Endometrial microvascular endothelial cells (primary cell): Measurements from ENCODE around the gene LRRC26. TPM values are rescaled to one million over a fixed set of nuclear protein-coding genes. Genes with fewer than 3 reads are reported as not detected.

ENCODE experiments used
- in situ Hi-C: cut with HindIII; loops from 2 replicates; pipeline ENCODE4 v1.10.0; 2017; ENCODE audit warnings: low sequenced_read_pairs, low pct_unique_long_range_greater_than_20kb; ENCODE audit errors: inconsistent ontology term
- total RNA-seq: library from RNA; depleted of rRNA; stranded (reverse); fragments of >200 nt; gene quantifications from one replicate; pipeline ENCODE4 v1.2.3, GENCODE V29; 2015; ENCODE audit errors: inconsistent ontology term

The LRRC26 gene
- total RNA-seq, 1 donor from 2014 or later = not detected

DNA sequence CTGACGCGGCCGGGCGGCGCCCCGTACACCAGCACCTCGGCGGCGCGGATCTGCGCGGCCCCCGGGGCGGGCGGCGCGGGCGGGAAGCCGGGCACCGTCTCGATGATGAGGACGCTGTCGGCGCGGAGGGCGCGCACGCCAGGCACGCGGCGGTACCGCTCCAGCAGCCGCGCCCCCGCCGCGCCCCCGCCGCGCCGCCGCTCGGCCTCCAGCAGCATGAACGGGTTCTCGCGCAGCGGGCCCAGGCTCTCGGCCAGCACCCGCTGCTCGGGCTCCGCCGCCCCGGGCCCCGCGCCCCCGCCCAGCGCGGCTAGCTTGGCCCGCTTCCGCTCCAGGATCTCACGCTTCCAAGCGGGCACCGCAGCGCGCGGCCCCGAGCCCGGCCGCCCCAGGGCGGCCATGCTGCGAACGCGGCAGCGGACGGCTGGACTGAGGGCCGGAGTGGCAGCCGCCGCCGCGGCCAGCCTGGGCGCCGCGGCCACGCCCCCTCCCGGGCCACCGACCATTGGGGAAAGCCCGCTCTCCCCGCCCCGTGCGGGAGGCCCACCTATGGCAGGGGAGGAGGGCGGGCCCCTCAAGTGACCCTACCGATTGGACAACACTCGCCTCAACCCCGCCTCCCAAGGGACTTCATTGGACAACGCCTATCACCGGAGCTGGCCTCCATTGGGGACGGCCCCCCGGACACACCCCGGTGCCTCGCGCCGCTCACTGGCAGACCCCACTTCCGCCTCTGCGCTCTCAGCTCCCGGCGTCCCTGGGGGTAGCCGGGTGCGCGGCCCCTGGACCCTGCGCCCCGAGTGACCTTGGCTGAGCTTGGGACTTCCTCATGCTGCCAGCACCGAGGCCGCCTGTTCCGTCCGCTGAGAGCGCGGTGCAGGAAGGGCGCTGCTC is 30.7 kb upstream of the LRRC26 start, which contains the start of gene TPRN:
TSS of gene TPRN (minus strand) at position 431 of the 894 bp plus-strand sequence. CDS start at position 401, 30 bp downstream.
- in situ Hi-C loops = no loop called here

DNA sequence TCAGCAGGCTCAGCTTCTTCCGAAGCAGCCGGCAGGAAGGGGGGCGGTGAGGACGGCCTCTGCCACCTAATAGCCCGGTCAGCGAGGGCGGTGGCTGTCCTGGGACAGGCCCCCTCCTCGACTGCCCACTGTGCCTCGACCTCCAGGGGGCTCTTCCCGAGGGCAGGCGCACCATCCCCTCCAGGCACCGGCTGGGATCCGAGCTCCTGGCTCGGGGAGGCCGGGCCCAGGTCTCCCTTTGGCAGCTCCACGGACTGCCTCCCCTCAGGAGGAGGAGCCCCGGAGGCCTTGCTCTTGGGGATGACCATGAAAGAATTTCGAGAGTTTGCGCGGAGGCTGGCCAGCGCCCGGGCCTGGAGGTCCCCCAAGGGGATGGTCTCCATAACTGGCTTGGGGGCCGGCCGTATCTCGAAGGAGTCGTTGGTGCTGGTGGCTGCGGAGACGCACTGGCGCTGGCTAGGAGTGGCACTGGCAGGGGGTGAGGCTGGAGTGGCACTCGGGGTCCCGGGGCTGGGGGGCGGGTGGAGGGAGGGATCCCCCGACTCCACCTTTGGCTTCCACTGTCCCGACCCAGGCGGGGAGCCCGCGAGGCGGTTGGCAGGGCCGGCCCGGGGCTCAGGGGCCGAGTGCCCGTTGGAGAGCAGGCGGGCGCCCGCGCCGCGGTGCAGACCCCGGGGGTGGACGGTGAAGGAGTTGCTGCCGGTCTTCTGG is 29.7 kb upstream of the LRRC26 start:
- in situ Hi-C loops = no loop called here

GRCh38 chr9:137198902-137199283 is 29.0 kb upstream of the LRRC26 start:
- in situ Hi-C loops = no loop called here

- in situ Hi-C loops = no loop called here
These were observed 28.4 kb upstream of the LRRC26 start for GRCh38 chr9:137198051-137198901.

- in situ Hi-C loops = no loop called here
These were observed 25.8 kb upstream of the LRRC26 start for GRCh38 chr9:137195525-137196220.

GRCh38 chr9:137194909-137195308 is 25.1 kb upstream of the LRRC26 start:
- in situ Hi-C loops = no loop called here

DNA sequence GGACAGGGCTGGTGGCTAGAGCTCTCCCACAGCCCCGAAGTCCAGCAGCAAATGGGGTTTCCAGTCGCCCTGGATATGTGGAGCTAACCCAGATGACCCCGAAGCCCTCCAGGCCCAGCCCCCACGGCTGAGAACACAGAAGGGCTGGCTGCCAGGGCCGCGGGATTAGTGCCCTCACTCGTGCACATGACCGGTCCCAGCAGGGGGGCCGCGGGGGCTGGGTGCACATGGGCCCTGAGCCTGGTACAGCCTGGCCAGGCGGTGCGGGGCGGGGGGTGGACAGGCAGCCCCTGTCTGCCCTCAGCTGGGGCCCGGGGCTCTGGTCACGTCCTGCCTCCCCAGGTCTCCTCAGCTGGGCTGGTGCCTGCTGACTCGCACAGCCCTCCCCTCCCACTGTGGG is 24.5 kb upstream of the LRRC26 start:
- in situ Hi-C loops = no loop called here

GRCh38 chr9:137193771-137194170 is 23.9 kb upstream of the LRRC26 start:
- in situ Hi-C loops = no loop called here

DNA sequence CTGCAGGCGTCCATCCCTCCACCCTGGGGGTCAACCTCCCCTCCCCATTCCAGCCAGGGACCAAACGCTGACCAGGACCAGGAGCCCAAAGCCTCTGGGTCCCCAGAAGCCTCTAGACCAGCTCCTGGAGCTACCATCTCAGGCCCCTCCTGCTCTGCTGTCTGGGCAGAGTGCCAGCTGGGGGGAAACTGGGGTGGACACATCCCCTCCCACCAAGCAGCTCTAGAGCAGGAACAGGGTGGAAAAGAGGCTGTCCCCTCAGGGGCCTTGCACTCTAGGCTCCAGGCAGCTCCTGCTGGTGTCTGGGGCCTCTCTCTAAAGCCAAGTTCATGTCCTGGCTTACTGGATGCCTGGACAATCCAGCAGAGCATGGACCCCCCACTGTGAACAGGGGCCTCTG is 23.0 kb upstream of the LRRC26 start:
- in situ Hi-C loops = no loop called here

- in situ Hi-C loops = no loop called here
These were observed 22.6 kb upstream of the LRRC26 start for GRCh38 chr9:137192448-137192780.

GRCh38 chr9:137191691-137192447 is 22.0 kb upstream of the LRRC26 start:
- in situ Hi-C loops = no loop called here

DNA sequence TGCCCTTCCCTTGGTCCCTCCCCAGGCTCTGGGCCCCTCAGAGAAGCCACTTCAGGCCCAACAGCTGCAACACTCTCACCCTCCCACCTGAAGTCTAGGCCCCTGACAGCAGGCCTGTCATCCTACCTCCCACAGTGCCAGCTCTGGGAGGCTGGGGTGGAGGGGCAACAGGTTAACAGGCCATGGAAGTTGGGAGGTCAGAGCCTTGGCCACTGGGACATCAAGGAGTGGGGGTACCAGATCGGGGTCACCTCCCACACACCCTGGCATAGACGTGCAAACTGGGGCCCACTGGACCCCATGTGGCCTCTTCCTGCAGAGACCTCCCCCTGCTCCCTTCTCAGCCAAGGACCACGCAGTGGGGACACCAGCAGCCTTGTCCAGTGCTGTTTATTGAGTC is 21.4 kb upstream of the LRRC26 start:
- in situ Hi-C loops = no loop called here

GRCh38 chr9:137190315-137190856 is 20.5 kb upstream of the LRRC26 start:
- in situ Hi-C loops = no loop called here

DNA sequence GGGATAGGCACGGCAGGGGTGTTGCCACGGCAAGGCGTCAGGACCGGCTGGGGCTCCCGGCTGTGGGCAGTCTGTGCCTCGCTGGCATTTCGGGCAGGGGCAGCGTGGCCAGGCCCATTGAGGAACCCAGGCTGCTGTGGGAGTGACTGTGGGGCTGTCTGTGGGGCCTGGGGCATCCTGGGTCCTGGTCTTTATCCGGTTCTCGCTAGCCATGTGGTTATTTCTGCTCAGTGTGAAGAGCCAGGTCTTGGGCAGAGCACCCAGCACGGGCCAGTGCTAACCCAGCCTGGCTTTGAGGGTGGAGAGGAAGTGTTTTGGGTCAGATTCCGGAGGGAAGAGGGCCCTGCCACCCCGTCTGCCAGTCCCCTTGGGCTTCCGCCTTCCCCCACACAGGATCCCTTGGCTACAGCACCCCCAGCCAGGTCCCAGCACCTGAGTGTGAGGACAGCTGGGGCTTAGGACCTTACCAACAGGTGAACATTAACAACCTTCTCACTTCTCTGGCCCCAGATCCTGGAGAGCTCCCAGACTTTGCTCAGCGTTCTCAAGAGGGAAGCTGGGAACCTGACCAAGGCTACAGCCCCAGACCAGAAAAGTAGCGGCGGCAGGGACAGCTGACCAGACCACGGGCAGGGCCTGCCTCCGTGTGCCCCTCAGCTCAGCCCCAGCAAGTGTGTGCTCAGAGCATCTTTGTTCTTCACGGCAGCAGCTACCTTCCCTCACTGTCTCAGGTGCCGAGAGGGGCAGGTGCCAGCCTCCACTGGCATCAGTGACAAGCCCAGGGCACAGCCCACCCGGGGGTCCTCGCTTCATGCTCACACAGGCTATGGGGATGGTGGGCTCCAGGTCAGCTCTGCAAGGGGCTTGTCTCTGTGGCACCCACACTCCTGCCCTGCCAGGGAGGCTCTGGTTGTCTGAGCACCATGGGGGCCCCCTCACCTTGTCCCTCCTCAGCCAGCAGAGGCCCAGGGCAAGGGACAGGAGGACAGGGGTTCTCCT is 19.7 kb upstream of the LRRC26 start:
- in situ Hi-C loops = no loop called here

DNA sequence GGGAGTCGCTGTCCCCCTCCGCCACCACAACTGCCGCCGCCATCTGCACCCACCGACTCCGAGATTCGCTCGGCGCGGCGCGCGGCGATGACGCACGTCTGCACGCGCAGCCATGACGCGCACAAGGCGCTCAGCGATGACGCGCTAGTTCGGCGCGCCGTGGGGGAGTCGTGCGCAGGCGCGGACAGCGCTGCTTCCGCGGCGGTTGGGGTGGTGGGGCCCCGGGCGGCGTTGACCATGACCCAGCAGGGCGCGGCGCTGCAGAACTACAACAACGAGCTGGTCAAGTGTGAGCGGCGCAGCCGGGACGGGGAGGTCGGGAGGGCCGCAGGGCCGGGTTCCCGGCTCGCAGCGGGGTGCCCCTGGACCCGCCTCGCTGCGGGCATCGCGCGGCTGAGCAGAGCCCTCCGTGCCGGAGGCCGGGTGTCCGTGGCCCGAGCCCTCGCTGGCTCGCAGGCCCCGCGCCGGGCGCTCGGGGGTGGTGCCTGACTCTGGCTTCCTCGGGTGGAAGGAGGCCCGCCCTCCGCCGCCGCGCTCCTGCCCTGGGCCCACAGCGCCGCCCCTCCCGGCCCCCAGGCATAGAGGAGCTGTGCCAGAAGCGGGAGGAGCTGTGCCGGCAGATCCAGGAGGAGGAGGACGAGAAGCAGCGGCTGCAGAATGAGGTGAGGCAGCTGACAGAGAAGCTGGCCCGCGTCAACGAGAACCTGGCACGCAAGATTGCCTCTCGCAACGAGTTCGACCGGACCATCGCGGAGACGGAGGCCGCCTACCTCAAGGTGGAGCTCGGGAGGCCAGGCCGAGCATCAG is 18.8 kb upstream of the LRRC26 start, which contains the start of the genes ANAPC2 and SSNA1:
TSS of gene ANAPC2 (minus strand) at position 71 of the 807 bp plus-strand sequence. CDS start at position 43, 28 bp downstream.
TSS of gene SSNA1 (plus strand) at position 187 of the 807 bp plus-strand sequence. CDS start at position 238, 51 bp downstream.
- in situ Hi-C loops = no loop called here

DNA sequence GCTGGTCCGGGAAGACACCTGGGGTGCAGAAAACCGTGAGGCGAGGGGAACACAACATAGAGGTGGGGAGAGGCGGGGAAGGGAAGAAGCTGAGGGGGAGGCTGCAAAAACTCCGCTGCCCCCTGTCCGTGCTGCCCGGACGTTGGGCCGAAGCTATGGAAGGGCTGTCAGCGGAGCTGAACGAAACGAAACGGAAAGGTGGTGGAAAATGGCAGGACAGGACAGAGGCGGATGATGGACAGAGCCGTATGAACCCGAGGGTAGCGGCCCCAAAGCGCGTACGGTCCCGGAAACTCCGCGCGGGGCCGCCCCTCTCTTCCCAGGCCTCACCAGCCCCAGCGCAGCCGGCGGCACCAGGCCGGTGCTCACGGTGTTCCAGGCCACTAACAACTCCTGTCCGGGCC is 18.2 kb upstream of the LRRC26 start:
- in situ Hi-C loops = no loop called here
